Esophagus muscularis mucosa (tissue), 4 donors: Measurements from ENCODE around the gene PUM2.

ENCODE experiments used
- EP300 ChIP-seq: sonication (generic); formaldehyde crosslinking; IDR thresholded peaks from one replicate; pipeline ENCODE4 v1.6.1; 2017; ENCODE audit warnings: antibody characterized with exemption
- POLR2A ChIP-seq: fragments of 450-650 bp; IDR thresholded peaks from one replicate; pipeline ENCODE4 v1.6.1; 2017; ENCODE audit warnings: antibody characterized with exemption, moderate library complexity, mild to moderate bottlenecking, low read depth
- POLR2AphosphoS5 ChIP-seq, 2 donors: sonication (generic); formaldehyde crosslinking; IDR thresholded peaks; one replicate each; pipeline ENCODE4 v1.6.1; 2017; ENCODE audit warnings: antibody characterized with exemption in 2 of 2
- TF ChIP-seq, protein P1 (sequence below), 3 experiments: fragments of 200-600 bp in 2 of 3; fragments of 450-650 bp in 1 of 3; sonication (generic) in 2 of 3; IDR thresholded peaks; one replicate each; pipeline ENCODE4 v1.5.1; 2017 to 2019; ENCODE audit warnings: antibody characterized with exemption in 3 of 3, mild to moderate bottlenecking in 2 of 3, moderate library complexity in 1 of 3

DNA sequence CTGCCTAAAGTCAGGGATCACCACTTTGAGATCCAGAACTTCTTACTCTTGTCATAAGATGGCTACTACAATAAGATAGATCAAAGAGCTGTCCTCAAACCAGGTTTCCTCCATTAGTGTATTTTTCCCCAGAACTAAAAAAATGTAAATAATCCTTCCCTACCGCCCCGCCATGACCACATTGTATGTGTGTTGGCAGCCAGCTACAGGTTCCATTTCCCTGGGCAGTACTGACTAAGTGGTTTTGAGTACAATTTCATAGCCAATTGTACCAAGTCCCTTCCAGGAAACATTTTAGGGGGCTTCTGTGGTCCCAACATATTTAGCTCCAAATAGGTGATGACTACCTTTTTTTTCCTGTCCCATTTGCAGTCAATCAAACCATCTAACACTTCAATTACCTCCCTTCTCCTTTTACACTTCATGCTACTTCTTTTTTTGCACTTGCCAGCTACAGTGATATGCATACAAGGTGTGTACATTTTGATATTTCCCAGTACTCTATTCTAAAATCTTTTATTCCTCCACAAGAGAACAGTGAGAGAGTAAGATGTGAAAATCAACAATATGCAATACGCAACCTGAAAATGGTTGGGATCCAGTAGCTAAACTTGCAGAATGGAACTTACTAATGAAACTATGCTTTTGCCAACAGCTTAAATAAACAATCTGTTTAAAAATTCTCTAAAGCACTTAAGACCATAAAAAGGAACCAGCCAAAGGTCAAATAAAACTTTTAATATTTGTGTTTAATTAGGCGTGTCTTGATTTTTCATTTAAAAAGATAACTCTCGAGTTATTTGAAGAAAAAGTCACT is 3.9 kb downstream of the PUM2 start:
- TF ChIP-seq, protein P1, sequence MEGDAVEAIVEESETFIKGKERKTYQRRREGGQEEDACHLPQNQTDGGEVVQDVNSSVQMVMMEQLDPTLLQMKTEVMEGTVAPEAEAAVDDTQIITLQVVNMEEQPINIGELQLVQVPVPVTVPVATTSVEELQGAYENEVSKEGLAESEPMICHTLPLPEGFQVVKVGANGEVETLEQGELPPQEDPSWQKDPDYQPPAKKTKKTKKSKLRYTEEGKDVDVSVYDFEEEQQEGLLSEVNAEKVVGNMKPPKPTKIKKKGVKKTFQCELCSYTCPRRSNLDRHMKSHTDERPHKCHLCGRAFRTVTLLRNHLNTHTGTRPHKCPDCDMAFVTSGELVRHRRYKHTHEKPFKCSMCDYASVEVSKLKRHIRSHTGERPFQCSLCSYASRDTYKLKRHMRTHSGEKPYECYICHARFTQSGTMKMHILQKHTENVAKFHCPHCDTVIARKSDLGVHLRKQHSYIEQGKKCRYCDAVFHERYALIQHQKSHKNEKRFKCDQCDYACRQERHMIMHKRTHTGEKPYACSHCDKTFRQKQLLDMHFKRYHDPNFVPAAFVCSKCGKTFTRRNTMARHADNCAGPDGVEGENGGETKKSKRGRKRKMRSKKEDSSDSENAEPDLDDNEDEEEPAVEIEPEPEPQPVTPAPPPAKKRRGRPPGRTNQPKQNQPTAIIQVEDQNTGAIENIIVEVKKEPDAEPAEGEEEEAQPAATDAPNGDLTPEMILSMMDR (IDR thresholded peaks at IDR 0.05) = no peak
- TF ChIP-seq POLR2A (no peak), POLR2AphosphoS5 (IDR thresholded peaks at IDR 0.05) (no peak), EP300 (no peak)
